ENCODE measurements around the gene ZBTB24.
A peak's percentile ranks its signal among the peaks of the same experiment; 100 is the strongest.

The ZBTB24 gene

GRCh38 chr6:109493865-109494264 lies 10.8 kb upstream of the ZBTB24 start:
- TF ChIP-seq CTCF (IDR thresholded peaks at IDR 0.05): no peak
- no peak overlapping the region for H2AFZ ChIP-seq
- H3K4me1 ChIP-seq: peaks cover 21% of the 10 kb centered on the region
- H3K4me2 ChIP-seq (ENCODE audit: low read length): no peak overlapping the region
- no peak overlapping the region for H3K4me3 ChIP-seq (ENCODE audit: low read depth, low read length)
- no peaks in the 10 kb centered on the region for H3K79me2 ChIP-seq
- no peaks in the 10 kb centered on the region for H3K9me3 ChIP-seq (ENCODE audit: control insufficient read depth, low read length)
- no peak overlapping the region for H3K9ac ChIP-seq
- H3K27me3 ChIP-seq (ENCODE audit: control insufficient read depth, insufficient read depth, low read length): no peaks in the 10 kb centered on the region
- no peaks in the 10 kb centered on the region for H3K36me3 ChIP-seq (ENCODE audit: control insufficient read depth, insufficient read depth, low read length)
- no peak overlapping the region for H3K27ac ChIP-seq

- Histone ChIP-seq H3K36me3 (ENCODE audit: control insufficient read depth, insufficient read depth, low read length) (no peaks in the 10 kb centered on the region), H3K9ac (no peak overlapping the region), H3K79me2 (no peaks in the 10 kb centered on the region), H3K4me1 (peaks cover 19% of the 10 kb centered on the region), H3K27ac (peak overlapping the region; percentile 65), H3K27me3 (ENCODE audit: control insufficient read depth, insufficient read depth, low read length) (no peaks in the 10 kb centered on the region), H3K9me3 (ENCODE audit: control insufficient read depth, low read length) (no peaks in the 10 kb centered on the region), H3K4me3 (ENCODE audit: low read depth, low read length) (peak overlapping the region; percentile 29), H2AFZ (peak overlapping the region; percentile 69), H3K4me2 (ENCODE audit: low read length) (peak overlapping the region; percentile 46)
- no peak for TF ChIP-seq CTCF (IDR thresholded peaks at IDR 0.05)
Observed at GRCh38 chr6:109491207-109491938, 8.4 kb upstream of the ZBTB24 start.

GRCh38 chr6:109490713-109491112 lies 7.7 kb upstream of the ZBTB24 start:
- no peaks in the 10 kb centered on the region for H3K9me3 ChIP-seq (ENCODE audit: control insufficient read depth, low read length)
- H3K79me2 ChIP-seq: no peaks in the 10 kb centered on the region
- no peak overlapping the region for H3K4me2 ChIP-seq (ENCODE audit: low read length)
- no peaks in the 10 kb centered on the region for H3K36me3 ChIP-seq (ENCODE audit: control insufficient read depth, insufficient read depth, low read length)
- H2AFZ ChIP-seq: peak overlapping the region; percentile 69
- no peak for TF ChIP-seq CTCF (IDR thresholded peaks at IDR 0.05)
- H3K4me3 ChIP-seq (ENCODE audit: low read depth, low read length): no peak overlapping the region
- H3K27me3 ChIP-seq (ENCODE audit: control insufficient read depth, insufficient read depth, low read length): no peaks in the 10 kb centered on the region
- no peak overlapping the region for H3K9ac ChIP-seq
- H3K4me1 ChIP-seq: peaks cover 19% of the 10 kb centered on the region
- H3K27ac ChIP-seq: peak overlapping the region; percentile 65

GRCh38 chr6:109488001-109488400 lies 5.0 kb upstream of the ZBTB24 start:
- H3K36me3 ChIP-seq (ENCODE audit: control insufficient read depth, insufficient read depth, low read length): no peaks in the 10 kb centered on the region
- H3K4me1 ChIP-seq: peaks cover 19% of the 10 kb centered on the region
- no peak overlapping the region for H2AFZ ChIP-seq
- no peak for TF ChIP-seq CTCF (IDR thresholded peaks at IDR 0.05)
- no peak overlapping the region for H3K27ac ChIP-seq
- no peaks in the 10 kb centered on the region for H3K79me2 ChIP-seq
- H3K4me2 ChIP-seq (ENCODE audit: low read length): no peak overlapping the region
- no peaks in the 10 kb centered on the region for H3K27me3 ChIP-seq (ENCODE audit: control insufficient read depth, insufficient read depth, low read length)
- H3K9me3 ChIP-seq (ENCODE audit: control insufficient read depth, low read length): no peaks in the 10 kb centered on the region
- no peak overlapping the region for H3K4me3 ChIP-seq (ENCODE audit: low read depth, low read length)
- H3K9ac ChIP-seq: no peak overlapping the region

- H3K79me2 ChIP-seq: peaks cover 13% of the 10 kb centered on the region
- H3K9me3 ChIP-seq (ENCODE audit: control insufficient read depth, low read length): no peaks in the 10 kb centered on the region
- no peak overlapping the region for H3K9ac ChIP-seq
- H3K4me3 ChIP-seq (ENCODE audit: low read depth, low read length): no peak overlapping the region
- no peak overlapping the region for H3K4me2 ChIP-seq (ENCODE audit: low read length)
- no peak overlapping the region for H2AFZ ChIP-seq
- no peak overlapping the region for H3K27ac ChIP-seq
- H3K4me1 ChIP-seq: peaks cover 18% of the 10 kb centered on the region
- H3K36me3 ChIP-seq (ENCODE audit: control insufficient read depth, insufficient read depth, low read length): no peaks in the 10 kb centered on the region
- no peaks in the 10 kb centered on the region for H3K27me3 ChIP-seq (ENCODE audit: control insufficient read depth, insufficient read depth, low read length)
- TF ChIP-seq CTCF (IDR thresholded peaks at IDR 0.05): no peak
Observed at GRCh38 chr6:109486068-109486467, 3.0 kb upstream of the ZBTB24 start.
